Endothelial cell of umbilical vein (primary cell): ENCODE data around the gene YWHAG. TPM values are rescaled to one million over a fixed set of nuclear protein-coding genes. Genes with fewer than 3 reads are reported as not detected.
A peak's percentile ranks its signal among the peaks of the same experiment; 100 is the strongest.
"Not testable (repeated sequence)": the region's sequence is repeated elsewhere in the genome, so short reads cannot be mapped to it uniquely, and the experiment has no call there.

Experiments
- BruUV-seq: library from RNA; stranded (reverse); fragments of 400-500 nt; replicated peaks from 2 replicates; lab custom pipeline; 2021; lab: Mats Ljungman, UMichigan
- CTCF ChIA-PET: fragments of 300-600, 350-600 bp; sonication (Branson Sonifier 250); formaldehyde crosslinking; loops from one replicate; lab custom pipeline; 2021; ENCODE audit warnings: antibody characterized with exemption, inconsistent platforms; lab: Charles Lee
- POLR2A ChIA-PET: fragments of 300-600, 350-600 bp; sonication (Branson Sonifier 250); formaldehyde crosslinking; loops from one replicate; lab custom pipeline; 2021; ENCODE audit warnings: antibody characterized with exemption, inconsistent platforms; lab: Charles Lee
- DNase-seq: peaks from one replicate; pipeline ENCODE4 v3.0.0-alpha.2; 2011; ENCODE audit warnings: low read depth, low spot score
- FAIRE-seq: peaks from 2 replicates; lab custom pipeline; 2011; peaks lifted over from hg19 to GRCh38; lab: Jason Lieb, UNC
- H2AFZ ChIP-seq: 2 replicates; pipeline ENCODE4 v1.6.0; 2012; ENCODE audit warnings: low read depth, low read length, control low read depth, inconsistent platforms
- H3K27ac ChIP-seq: 2 replicates; pipeline ENCODE4 v1.5.1; 2011; ENCODE audit warnings: low read depth, mild to moderate bottlenecking, control low read depth, low read length, moderate library complexity; ENCODE audit not compliant: insufficient read depth
- H3K27me3 ChIP-seq, 2 experiments: 2 replicates each; pipeline versions ENCODE4 v1.6.0 to v1.6.1; 2011; ENCODE audit warnings: low read length in 2 of 2, mixed read lengths in 1 of 2; ENCODE audit not compliant: control insufficient read depth in 2 of 2, insufficient read depth in 2 of 2
- H3K36me3 ChIP-seq, 2 experiments: 2 replicates in 1 of 2; 3 replicates in 1 of 2; pipeline ENCODE4 v1.5.1; 2011; ENCODE audit warnings: low read length in 2 of 2, mild to moderate bottlenecking in 1 of 2, moderate library complexity in 1 of 2; ENCODE audit not compliant: control insufficient read depth in 2 of 2, insufficient read depth in 2 of 2; ENCODE audit errors: extremely low read depth in 1 of 2
- H3K4me1 ChIP-seq: 3 replicates; pipeline ENCODE4 v1.5.1; 2011; ENCODE audit warnings: mild to moderate bottlenecking, low read length; ENCODE audit not compliant: control insufficient read depth, insufficient read depth; ENCODE audit errors: extremely low read depth
- H3K4me2 ChIP-seq: 2 replicates; pipeline ENCODE4 v1.6.1; 2011; ENCODE audit warnings: low read length, control low read depth, mixed read lengths; ENCODE audit not compliant: insufficient read depth
- H3K4me3 ChIP-seq, 3 experiments: fragments of 200-600 bp in 1 of 3; sonication (generic), shearing (Covaris generic) in 1 of 3; replicated peaks in 1 of 3; 2 replicates each; pipeline ENCODE4 v1.5.1; 2011 to 2016; ENCODE audit warnings: control low read depth in 3 of 3, low read length in 3 of 3, mild to moderate bottlenecking in 2 of 3, inconsistent platforms in 1 of 3, low read depth in 1 of 3, moderate library complexity in 1 of 3; ENCODE audit not compliant: insufficient read depth in 1 of 3
- H3K79me2 ChIP-seq: 2 replicates; pipeline ENCODE4 v1.6.0; 2012; ENCODE audit warnings: low read length, inconsistent platforms; ENCODE audit not compliant: control insufficient read depth, insufficient read depth
- H3K9ac ChIP-seq: replicated peaks from 2 replicates; pipeline ENCODE3; 2011; ENCODE audit warnings: low read length, control low read depth; ENCODE audit not compliant: insufficient read depth; ENCODE audit errors: extremely low read depth
- H3K9me1 ChIP-seq: replicated peaks from 3 replicates; pipeline ENCODE4 v1.6.0; 2011; ENCODE audit warnings: mild to moderate bottlenecking, low read length; ENCODE audit not compliant: control insufficient read depth, insufficient read depth; ENCODE audit errors: extremely low read depth
- H3K9me3 ChIP-seq: replicated peaks from 2 replicates; pipeline ENCODE4 v1.5.1; 2012; ENCODE audit warnings: low read length, inconsistent platforms; ENCODE audit not compliant: control insufficient read depth, insufficient read depth
- H4K20me1 ChIP-seq: replicated peaks from 2 replicates; pipeline ENCODE3; 2011; ENCODE audit warnings: mild to moderate bottlenecking, low read length; ENCODE audit not compliant: control insufficient read depth, insufficient read depth; ENCODE audit errors: extremely low read depth
- EZH2 ChIP-seq: IDR thresholded peaks from 2 replicates; pipeline ENCODE4 v1.6.1; 2012; ENCODE audit warnings: borderline replicate concordance, low read depth, mild to moderate bottlenecking, moderate library complexity, low read length, inconsistent platforms; ENCODE audit not compliant: severe bottlenecking
- FOS ChIP-seq: IDR thresholded peaks from 2 replicates; pipeline ENCODE4 v1.6.1; 2011; ENCODE audit warnings: mild to moderate bottlenecking, low read length, moderate library complexity, borderline replicate concordance; ENCODE audit not compliant: insufficient read depth
- GATA2 ChIP-seq: IDR thresholded peaks from 2 replicates; pipeline ENCODE4 v1.7.0; 2011; ENCODE audit warnings: low read depth, mild to moderate bottlenecking, moderate library complexity, mixed read lengths, low read length; ENCODE audit not compliant: insufficient read length, insufficient read depth
- JUN ChIP-seq: IDR thresholded peaks from 2 replicates; pipeline ENCODE4 v1.6.1; 2011; ENCODE audit warnings: borderline replicate concordance, low read depth; ENCODE audit not compliant: insufficient read length, insufficient read depth
- MAX ChIP-seq: IDR thresholded peaks from 2 replicates; pipeline ENCODE4 v1.6.1; 2011; ENCODE audit not compliant: insufficient read depth, insufficient read length
- MYC ChIP-seq: IDR thresholded peaks from one replicate; pipeline ENCODE4 v1.6.1; 2011; ENCODE audit warnings: mild to moderate bottlenecking, low read depth, low read length
- POLR2A ChIP-seq: IDR thresholded peaks from 2 replicates; pipeline ENCODE4 v1.6.1; 2012; ENCODE audit warnings: low read depth, mild to moderate bottlenecking, control low read depth, low read length
- POLR2AphosphoS5 ChIP-seq: IDR thresholded peaks from 2 replicates; pipeline ENCODE4 v1.6.1; 2012; ENCODE audit warnings: low read depth, mild to moderate bottlenecking, control low read depth, low read length, moderate library complexity; ENCODE audit not compliant: insufficient read depth
- dilution Hi-C: fragments of 300-500 bp; cut with MboI; formaldehyde crosslinking; loops from one replicate; pipeline ENCODE4 v1.15.0; 2019; ENCODE audit warnings: low sequenced_read_pairs; ENCODE audit not compliant: extremely low pct_ligation_motif_present
- intact Hi-C: fragments of 100-400 bp; cut with micrococcal nuclease; formaldehyde crosslinking; loops from one replicate; pipeline ENCODE4 v1.10.0; 2022
- polyA plus RNA-seq, 4 experiments: library from polyadenylated mRNA; depleted of rRNA in 3 of 4; stranded (reverse) in 3 of 4; unstranded in 1 of 4; fragments of >200 nt; gene quantifications; 2 replicates each; pipeline versions ENCODE4 v1.2.1 to v1.2.3, GENCODE V29; 2011 to 2012; ENCODE audit warnings: missing spikeins in 1 of 4
- total RNA-seq: library from RNA; stranded (reverse); gene quantifications from 2 replicates; pipeline ENCODE4 v1.2.3, GENCODE V29; 2021
- TF ChIP-seq, protein P1 (sequence below), 2 donors: IDR thresholded peaks; 1 replicate in 1 of 2; 2 replicates in 1 of 2; pipeline ENCODE4 v1.5.1; 2011; ENCODE audit warnings: low read length in 2 of 2, mild to moderate bottlenecking in 2 of 2, moderate library complexity in 2 of 2, control low read depth in 1 of 2, inconsistent platforms in 1 of 2, low read depth in 1 of 2; ENCODE audit not compliant: insufficient read depth in 1 of 2; ENCODE audit errors: extremely low read depth in 1 of 2

The YWHAG gene
- total and polyA plus RNA-seq, 2 donors (not counting 3 experiments of a cell fraction or from before 2014, with no cell fraction given) = 55.6 to 205 TPM

DNA sequence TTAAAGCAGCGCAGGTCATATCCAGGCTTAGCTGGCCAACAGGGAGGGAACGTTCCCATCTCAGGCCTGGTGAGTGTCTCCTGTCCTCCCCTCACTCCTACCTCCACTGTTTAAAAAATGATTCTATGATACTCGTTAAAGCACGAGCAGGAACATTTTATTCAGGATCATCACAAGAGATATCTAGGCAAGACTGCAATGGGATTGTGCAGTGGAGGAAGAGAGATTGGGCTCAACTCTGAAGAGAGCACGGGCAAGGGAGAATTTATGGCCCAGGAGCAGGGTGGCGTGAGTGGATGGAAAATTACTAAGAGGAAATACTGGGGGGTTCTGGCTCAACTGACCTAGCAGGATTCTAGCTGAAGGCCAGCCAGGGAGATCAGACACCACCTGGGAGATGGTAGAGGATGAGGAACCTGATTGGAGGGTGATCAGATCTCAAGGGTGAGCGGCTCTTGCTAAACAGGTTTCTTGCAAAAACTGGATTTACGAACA lies 65.3 kb downstream of the YWHAG start:
- dilution Hi-C loops (no loop called here), intact Hi-C loops (loop anchor here (10.0 kb wide), 1 partner anchor 209 kb away; no protein-coding TSS in a partner anchor)
- Histone ChIP-seq H3K9me1 (no peaks in the 10 kb centered on the region), H3K9ac (peak overlapping the region; percentile 29), H3K9me3 (no peaks in the 10 kb centered on the region), H3K4me3 (no peak overlapping the region), H3K4me2 (no peak overlapping the region), H3K4me1 (peaks cover 27% of the 10 kb centered on the region), H4K20me1 (no peaks in the 10 kb centered on the region), H2AFZ (no peak overlapping the region), H3K27me3 (no peaks in the 10 kb centered on the region), H3K27ac (peak overlapping the region; percentile 94), H3K79me2 (no peaks in the 10 kb centered on the region), H3K36me3 (no peaks in the 10 kb centered on the region)
- BruUV-seq = no TSS peak
- TF ChIP-seq MYC (no peak), EZH2 (no peak), POLR2A (no peak), FOS (no peak), GATA2 (no peak), JUN (no peak), MAX (no peak), POLR2AphosphoS5 (no peak)
- TF ChIP-seq, protein P1, sequence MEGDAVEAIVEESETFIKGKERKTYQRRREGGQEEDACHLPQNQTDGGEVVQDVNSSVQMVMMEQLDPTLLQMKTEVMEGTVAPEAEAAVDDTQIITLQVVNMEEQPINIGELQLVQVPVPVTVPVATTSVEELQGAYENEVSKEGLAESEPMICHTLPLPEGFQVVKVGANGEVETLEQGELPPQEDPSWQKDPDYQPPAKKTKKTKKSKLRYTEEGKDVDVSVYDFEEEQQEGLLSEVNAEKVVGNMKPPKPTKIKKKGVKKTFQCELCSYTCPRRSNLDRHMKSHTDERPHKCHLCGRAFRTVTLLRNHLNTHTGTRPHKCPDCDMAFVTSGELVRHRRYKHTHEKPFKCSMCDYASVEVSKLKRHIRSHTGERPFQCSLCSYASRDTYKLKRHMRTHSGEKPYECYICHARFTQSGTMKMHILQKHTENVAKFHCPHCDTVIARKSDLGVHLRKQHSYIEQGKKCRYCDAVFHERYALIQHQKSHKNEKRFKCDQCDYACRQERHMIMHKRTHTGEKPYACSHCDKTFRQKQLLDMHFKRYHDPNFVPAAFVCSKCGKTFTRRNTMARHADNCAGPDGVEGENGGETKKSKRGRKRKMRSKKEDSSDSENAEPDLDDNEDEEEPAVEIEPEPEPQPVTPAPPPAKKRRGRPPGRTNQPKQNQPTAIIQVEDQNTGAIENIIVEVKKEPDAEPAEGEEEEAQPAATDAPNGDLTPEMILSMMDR (IDR thresholded peaks at IDR 0.05; ENCODE audit: extremely low read depth in 1 of 2, insufficient read depth in 1 of 2, low read depth in 1 of 2, low read length in 2 of 2) = no peak
- FAIRE-seq (peak; percentile 64), DNase-seq (peak; percentile 52)
- ChIA-PET POLR2A (interaction anchor here (1.5 kb wide), 1 partner anchor 10 kb away, joined by 19 read pairs; no protein-coding TSS in a partner anchor), CTCF (no interaction called here)

DNA sequence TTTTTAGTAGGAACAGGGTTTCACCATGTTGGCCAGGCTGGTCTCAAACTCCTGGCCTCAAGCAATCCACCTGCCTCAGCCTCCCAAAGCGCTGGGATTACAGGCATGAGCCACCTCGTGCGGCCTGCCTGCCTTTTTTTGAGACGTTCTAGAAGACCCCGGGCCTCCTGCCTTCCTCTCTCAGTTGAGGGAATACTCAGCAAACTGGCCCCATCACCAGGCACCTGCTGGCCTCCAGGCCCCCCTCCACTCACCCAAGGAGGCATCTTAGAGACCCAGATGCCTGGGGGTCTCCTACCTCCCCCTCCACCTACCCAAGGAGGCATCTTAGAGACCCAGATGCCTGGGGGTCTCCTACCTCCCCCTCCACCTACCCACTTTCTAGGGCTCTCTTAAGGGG lies 65.9 kb downstream of the YWHAG start:
- H3K9ac ChIP-seq, H3K27me3 ChIP-seq, H3K79me2 ChIP-seq, H3K4me3 ChIP-seq, H3K9me3 ChIP-seq, H3K36me3 ChIP-seq, DNase-seq, H4K20me1 ChIP-seq, H3K4me2 ChIP-seq, H2AFZ ChIP-seq, H3K9me1 ChIP-seq, dilution Hi-C loops, FAIRE-seq, BruUV-seq: not testable (repeated sequence)
- peaks cover 27% of the 10 kb centered on the region for H3K4me1 ChIP-seq
- CTCF ChIA-PET = interaction anchor here (0.6 to 2.9 kb wide), 4 partner anchors 10 to 226 kb away, joined by 4 to 132 read pairs (median 31); partner anchors contain the start of gene HSPB1
- POLR2A ChIA-PET = interaction anchor here (0.6 to 2.2 kb wide), 5 partner anchors 10 to 66 kb away, joined by 3 to 55 read pairs (median 6); partner anchors contain the start of genes HSPB1 and YWHAG
- intact Hi-C loops = loop anchor here (1.0 to 10.0 kb wide), 2 partner anchors 66 to 208 kb away; no protein-coding TSS in a partner anchor
- peak overlapping the region; percentile 94 for H3K27ac ChIP-seq
